DOHH2 (cell line): ENCODE data around the gene RGS7.

ENCODE experiments used
- EZH2phosphoT487 ChIP-seq: fragments of 200-600 bp; sonication (generic); IDR thresholded peaks from 2 replicates; pipeline ENCODE4 v1.6.1; 2017; ENCODE audit warnings: borderline replicate concordance, mild to moderate bottlenecking, antibody characterized with exemption, low read length, moderate library complexity, mixed read lengths
- TF ChIP-seq, protein P1 (sequence below): fragments of 200-600 bp; sonication (generic); IDR thresholded peaks from one replicate; pipeline ENCODE4 v1.5.1; 2014; ENCODE audit warnings: antibody characterized with exemption, mild to moderate bottlenecking, low read depth, low read length; ENCODE audit not compliant: poor library complexity, severe bottlenecking

GRCh38 chr1:241096982-241097381, 260.0 kb downstream of the RGS7 start:
- TF ChIP-seq, protein P1, sequence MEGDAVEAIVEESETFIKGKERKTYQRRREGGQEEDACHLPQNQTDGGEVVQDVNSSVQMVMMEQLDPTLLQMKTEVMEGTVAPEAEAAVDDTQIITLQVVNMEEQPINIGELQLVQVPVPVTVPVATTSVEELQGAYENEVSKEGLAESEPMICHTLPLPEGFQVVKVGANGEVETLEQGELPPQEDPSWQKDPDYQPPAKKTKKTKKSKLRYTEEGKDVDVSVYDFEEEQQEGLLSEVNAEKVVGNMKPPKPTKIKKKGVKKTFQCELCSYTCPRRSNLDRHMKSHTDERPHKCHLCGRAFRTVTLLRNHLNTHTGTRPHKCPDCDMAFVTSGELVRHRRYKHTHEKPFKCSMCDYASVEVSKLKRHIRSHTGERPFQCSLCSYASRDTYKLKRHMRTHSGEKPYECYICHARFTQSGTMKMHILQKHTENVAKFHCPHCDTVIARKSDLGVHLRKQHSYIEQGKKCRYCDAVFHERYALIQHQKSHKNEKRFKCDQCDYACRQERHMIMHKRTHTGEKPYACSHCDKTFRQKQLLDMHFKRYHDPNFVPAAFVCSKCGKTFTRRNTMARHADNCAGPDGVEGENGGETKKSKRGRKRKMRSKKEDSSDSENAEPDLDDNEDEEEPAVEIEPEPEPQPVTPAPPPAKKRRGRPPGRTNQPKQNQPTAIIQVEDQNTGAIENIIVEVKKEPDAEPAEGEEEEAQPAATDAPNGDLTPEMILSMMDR: no peak
- TF ChIP-seq EZH2phosphoT487: no peak
